NCI-H146 (cell line): ENCODE measurements around the gene C19orf12.
A peak's percentile ranks its signal among the peaks of the same experiment; 100 is the strongest.
"Not testable (repeated sequence)": the region's sequence is repeated elsewhere in the genome, so short reads cannot be mapped to it uniquely, and the experiment has no call there.

Experiments
- DNase-seq: peaks from one replicate; lab custom pipeline; 2025; lab: John Stamatoyannopoulos, UW

Gene C19orf12

DNA sequence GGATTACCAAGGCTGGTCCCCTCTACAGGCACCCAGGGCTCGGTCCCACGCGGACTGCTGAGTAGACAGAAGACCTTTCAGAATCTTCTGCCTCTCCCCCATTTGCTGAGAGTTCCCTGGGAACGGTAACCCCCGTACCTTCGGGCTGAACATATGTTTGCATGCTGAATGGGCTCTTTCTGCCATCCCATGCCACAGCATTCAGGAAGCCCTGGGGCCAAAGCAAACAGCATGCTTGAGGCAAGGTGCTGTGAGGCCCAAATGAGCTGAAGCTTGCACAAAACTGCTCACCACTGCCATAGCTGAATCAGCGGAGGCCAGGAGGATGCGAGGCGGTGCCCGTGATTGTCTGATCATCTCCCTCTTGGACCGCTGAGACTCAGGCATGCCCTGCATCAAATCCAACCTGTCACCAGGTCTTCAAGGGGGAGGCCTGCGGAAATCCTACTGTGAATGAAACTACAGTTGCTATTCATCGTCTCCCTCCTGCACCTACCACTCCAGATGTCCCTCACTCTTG lies 16.3 kb upstream of the C19orf12 start:
- DNase-seq: no peak

DNA sequence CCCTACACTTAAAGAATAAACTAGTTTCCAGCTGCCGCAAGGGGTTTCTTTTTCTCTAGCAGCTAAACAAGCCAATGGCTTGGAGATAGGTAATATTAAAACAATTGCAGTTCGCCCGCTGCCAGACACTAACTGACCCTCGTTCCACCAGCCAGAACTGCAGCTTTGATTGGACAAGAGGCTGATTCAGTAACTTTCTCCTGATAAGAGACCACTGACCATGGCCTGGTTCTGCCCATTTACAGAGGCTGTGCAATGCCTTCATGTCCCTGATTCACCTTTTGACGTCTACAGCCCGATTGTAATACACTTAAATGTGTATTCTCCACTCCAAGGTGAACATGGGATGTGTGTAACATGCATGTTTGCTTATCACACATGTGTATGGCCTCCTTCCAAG lies 12.8 kb upstream of the C19orf12 start:
- no peak for DNase-seq

DNA sequence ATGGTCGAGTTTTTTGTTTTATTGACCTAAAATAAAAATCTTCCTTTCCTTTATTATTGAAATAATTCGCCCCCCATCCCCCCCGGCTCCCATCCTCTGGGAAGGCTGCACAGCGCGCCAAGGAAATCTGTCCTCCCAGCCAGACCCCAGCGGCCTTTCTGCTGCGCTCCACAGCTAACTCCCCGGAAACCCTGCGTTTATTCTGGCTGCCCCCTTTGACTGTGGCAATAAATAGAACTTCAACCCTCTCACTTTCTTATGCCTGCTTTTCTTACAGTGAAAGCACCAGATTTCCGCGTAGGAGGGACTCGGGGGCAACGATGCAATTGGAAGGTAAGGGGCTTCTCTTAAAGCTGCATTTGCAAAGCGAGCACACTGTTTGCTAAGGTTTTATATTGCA lies 9.7 kb upstream of the C19orf12 start:
- peak; percentile 53 for DNase-seq

DNA sequence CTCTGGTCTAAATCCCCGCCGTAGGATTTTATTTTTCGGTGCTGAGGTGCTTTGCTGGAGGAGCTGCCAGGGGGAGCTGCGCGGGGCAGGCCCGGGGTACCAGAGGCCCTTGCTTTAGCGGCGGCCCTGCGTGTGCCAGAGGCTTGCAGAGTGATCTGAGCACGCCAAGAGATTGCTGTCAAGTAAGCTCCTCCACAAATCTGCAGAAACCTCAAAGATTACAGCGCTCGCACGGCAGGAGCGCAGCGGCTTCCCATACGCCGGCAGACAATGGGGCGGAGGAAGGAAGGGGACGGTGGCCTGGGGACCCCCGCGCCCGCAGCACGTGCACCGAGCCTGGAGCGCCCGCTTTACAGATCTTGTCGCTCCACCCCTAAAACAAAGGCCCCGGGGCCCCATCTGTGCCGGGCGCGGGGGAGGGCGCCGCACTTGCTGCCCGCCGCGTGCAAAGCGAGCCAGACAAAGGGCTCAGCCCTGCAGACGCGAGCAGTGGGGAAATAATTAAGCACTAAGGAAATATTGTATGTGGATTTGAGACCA lies 9.1 kb upstream of the C19orf12 start:
- peak; percentile 72 for DNase-seq

DNA sequence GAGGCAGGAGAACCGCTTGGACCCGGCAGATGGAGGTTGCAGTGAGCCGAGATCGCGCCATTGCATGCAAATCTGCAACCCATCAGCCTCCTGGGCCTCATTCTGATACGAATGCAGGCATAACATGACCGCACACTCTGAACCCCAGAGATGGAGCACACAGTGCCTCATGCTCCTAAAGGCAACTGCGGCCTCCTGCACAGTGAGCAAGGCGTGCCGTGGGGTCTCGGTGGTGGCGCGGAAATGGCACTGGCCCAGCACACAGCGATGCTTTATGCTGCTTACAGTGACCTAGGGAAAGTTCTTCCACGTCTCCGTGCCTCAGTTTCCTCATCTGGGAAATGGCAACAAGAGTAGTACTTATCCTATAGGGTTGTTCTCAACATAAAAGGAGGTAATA lies 2.0 kb upstream of the C19orf12 start:
- no peak for DNase-seq

DNA sequence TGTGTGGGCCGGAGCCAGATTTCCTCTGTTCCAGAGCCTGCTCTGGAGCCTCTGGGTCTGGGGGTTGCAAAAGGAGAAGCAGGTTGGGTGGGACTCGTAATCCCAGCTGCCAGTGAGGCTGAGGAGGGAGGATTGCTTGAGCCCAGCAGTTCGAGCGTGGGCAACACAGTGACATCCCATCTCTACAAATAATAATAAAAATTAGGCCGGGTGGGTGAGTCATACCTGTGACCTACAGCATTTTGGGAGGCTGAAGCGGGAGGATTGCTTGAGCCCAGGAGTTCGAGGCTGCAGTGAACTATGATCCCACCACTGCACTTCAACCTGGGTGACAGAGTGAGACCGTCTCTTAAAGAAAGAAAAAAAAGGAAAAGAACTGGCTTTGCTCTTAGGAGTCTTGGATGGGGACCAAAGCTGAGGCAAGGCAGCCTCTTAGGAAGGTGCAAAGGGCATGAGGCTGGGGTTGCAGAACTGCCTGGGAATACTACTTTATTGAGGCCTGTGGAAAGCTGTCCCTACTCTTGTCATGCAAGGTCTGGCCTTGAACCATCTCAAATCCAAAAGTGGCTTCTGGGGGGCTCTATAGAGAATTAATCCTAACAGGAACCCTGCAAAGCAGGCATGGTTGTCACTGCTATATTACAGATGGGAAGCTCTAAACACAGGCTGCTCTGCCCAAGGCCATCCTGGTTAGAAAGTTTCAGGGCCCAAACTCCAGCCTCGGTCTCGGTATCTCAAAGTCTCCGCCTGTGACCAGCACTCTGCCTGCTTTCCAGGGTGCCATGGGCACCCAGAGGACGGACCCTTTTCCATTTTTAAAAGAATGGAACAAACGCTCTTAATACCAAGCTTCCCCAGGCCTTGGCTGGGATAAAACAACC lies 880 bp upstream of the C19orf12 start:
- DNase-seq: no peak

DNA sequence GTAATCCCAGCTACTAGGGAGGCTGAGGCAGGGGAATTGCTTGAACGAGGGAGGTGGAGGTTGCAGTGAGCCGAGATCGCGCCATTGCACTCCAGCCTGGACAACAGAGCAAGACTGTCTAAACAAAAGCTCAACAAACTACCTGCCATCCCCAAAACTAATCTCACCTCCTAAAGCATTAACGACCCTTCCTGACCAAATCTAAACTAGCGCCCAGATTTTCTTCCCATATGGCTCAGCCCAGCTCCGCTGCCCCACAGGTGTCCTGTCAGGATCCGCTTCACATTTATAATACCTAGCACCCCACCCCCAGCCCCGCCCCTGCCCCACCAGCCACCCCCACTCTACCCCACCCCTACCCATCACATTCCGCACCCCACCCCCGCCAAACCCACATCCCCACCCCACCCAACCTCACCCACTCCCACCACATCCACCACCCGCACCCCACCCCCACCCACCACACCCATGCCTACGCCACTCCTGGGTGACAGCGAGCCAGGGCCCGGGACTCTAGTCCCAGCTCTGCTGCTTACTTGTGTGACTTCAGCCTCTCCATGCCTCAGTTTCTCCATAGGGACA lies 599 bp downstream of the C19orf12 start:
- DNase-seq: peak; percentile 12

DNA sequence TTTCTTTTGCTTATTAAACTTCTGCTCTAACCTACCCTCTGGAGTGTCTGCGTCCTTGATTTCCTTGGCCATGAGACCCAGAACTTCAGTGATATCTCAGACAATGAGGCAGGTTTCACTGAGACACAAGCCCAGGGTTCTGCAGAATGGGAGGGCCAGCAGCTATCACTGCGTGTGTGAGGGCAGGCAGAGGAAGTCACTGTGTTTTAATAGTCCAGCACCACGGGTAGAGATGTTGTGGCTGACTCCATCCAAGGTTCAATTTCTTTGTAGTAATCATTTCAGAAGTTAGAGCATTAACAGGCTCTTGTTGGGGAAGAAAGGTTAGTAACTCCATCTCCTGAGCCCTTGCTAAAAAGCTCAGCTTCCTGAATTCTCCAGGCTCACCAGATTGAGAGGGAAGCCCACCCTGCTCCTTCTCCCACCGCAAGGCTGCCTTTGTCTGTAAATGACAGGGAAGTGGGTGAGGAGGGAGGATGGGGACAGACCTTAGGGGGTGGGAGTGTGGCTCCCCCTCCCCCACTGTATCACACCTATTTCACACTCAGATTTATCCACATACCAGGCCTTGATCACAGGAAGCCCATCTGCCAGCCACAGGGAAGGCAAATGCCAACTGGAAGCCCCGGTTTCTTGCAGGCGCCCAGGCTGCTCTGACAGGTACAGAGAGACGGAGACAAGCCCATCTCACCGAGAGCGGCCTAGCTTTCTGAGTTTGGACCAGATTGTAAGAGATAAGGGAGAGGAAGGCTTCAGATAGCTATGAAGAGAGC lies 2.1 kb downstream of the C19orf12 start:
- no peak for DNase-seq

DNA sequence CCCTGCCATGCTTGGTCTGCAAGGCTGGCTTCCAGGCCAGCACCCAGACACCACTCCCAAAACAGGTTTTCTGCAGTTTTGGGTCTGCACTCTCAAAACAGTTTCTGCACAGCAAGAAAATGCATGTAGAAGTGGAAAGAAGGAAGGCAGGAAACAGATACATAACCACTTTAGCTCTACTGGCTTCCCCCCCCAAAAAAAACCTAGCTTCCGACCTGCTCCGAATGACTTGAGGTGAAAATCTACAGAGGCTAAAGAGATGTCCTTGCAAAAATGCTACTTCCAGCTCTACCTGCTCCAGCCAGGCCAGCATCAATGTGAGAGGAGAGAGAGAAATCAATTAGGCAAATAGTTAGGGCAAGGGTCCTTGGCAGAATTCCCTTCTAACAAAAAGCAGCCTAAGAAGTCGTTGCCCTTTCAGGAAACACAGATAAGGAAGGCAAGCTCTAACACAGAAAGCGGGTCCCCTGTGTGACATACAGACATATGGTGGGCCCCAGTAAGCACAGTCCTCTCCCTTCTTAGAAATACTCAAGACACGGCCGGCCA lies 3.4 kb downstream of the C19orf12 start:
- no peak for DNase-seq

DNA sequence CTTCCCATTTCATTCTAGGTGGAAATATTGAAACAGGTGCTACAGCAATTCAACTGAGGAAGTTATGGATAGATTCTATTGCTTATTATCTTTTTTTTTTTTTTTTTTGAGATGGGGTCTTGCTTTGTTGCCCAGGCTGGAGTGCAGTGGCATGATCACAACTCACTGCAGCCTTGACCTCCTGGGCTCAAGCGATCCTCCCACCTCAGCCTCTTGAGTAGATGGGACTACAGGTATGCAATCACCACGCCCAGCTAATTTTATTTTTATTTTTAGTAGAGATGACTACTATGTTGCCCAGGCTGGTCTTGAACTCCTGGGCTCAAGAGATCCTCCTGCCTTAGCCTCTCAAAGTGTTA lies 5.6 kb downstream of the C19orf12 start:
- DNase-seq: not testable (repeated sequence)

DNA sequence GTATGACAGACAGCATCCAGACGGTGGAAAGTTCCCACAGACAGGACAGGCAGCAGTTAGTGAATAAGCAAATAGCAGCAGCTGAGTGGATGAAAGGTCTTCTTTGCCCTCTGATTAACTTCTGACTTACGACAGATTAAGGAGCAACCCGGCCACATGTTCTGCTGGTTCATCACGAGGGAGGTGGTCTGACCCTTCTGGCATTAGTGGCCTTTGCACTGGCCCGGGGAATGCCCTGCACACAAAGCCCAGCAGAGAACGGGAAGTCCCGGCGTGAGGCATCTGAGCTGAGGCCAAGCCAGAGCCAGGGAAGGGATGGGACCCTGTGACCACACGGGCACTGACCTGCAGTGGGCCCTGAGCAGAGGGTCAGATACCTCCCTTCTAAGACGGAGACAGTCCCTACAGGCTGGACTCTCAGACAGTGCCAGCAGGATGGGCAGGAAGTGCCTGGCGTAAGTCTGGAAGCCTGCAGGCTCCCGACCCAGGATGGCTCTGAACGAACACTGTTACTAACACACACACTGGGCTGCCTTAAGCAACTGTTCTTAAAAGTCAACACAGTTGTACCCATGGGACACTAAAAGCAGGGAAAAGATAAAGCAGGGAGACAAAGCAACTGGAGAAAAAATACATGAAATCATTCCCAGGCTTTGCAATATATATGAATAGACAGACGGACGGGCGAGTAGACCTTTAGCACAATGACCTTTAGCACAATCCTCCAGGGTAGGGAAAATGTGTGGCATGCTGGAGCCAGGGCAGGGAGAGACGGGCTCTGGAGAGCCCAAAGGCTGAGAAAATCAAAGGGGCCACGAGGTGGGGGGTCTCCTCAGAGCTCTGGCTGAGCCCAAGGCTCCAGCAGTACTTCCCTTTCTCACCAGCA lies 6.3 kb downstream of the C19orf12 start:
- no peak for DNase-seq

DNA sequence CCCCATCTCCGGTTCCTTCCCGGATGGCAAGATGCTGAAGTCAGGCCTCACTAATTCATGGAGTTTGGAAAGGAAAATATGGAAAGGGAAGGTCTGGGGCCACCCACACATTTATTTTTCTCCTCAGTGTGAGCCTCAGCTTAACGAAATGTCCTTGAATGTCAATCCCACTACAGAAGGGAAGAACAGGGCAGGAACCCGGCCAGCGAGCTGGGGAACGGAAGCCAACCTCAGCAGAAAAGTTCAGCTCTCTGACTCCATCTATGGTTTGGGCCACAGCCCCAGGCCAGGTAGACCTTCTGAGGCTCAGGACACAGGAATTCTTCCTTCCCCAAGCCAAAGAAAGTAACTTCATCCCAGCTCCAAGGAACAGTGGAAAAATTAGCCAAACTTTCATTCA lies 8.4 kb downstream of the C19orf12 start:
- DNase-seq: no peak

DNA sequence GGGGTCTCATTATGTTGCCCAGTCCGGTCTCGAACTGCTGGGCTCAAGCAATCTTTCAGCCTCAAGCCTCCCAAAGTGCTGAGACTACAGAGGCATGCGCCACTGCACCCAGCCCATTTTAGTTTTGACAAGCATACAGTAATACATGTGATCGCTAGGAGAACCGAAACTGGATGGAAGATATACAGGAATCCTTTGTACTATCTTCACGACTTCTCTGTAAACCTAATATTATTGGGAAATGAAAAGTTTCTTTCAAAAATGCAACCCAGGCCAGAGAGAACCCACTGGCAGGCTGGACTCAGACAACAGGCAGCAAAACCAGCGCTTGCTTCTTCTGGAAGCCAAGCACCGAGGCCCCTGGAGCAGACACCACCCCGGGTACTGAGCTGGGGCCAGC lies 9.4 kb downstream of the C19orf12 start:
- DNase-seq: no peak

DNA sequence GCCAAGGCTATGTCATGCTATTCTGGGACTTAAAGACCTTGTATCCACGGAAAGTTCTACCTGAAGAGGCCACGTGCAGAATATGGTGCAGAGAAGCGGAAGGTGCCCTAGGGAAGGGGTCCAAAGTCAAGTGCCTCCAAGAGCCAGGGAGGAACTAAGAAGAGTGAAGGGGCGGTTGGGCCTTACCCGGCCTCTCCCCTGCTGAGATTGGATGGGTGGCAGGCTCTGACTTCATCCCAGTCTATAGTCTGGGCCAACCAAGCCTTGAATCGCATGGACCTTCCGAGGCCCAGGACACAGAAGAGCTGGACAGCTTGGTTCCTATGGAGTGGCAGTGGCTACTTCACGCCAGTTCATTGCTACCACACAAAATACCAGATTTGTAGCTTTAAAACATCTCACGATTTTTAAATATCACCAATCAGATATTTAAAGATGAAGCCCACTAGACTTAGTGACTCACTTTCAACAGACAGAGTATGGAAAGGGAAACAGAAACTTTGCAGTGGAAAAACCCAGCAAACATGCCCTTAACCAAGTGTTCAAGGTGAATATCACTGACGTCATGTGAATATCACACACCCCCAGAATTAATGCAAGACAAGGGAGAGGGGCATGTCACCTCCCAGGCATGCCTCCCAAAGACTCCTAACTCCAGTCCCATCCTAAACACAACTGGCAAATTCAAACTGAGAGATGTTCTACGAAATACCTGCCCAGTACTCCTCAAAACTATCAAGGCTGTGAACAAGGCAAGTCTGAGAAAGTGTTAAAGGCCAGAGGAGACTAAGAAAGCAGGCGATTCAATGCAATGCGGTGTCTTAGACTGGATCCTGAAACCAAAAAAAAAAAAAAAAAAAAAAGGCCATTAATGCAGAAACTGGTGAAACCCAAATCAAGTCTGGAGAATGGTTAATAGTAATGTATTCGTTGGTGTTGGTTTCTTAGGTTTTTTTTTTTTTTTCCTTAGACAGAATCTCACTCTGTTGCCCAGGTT lies 10.2 kb downstream of the C19orf12 start:
- DNase-seq: no peak

DNA sequence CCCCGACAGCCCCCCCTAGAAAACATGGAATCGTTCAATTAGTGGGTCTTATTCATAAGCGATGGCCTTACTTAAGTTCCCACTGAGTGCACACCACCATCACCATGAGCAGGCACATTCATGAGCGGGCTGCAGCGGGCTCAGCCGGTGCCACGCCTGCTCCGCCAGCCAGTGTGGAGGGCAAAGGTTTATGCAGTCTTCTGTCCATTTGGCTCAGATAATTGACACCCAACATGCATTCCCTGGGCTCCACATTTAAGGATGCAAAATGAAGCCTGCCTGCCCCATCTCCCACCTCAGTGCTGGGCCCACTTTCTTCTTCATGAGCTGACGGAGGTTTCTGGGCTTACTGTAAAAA lies 12.1 kb downstream of the C19orf12 start:
- DNase-seq: no peak

DNA sequence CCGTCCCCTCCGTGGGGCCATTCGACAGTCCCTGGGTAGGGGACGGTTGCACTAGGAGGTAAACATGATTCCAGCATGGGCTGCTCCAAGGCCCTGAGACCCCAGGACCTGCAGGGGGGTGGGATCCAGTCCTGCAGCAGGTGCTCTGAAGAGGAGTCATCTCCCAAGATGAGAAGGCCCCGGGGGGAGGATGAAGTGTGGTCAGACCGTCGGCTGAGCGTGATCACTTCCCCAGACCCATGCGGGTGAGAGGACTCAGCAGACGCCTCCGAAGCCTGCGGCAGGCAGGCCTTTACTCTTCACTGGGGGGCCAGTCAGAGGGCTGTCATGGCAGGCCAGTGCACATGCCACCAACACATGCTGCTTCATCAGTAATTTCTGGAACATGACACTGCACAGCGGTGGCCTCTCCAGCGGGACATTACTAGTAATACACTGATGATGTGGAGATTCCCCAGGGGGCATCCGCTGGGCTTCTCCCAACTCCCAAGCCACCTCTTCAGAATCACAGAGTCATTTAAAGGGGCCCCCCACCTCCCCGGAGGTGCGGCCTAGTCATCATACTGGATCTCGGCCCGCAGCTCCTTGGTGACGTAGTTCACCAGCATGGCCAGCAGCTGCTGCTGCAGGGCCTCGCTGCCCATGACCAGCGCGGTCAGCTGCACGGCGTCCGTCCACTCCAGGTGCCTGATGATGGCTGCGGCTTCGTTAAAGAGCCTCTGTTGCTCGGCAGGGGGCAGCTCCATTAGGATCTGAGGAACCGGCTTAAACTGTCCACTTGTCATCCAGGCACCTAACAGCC lies 12.7 kb downstream of the C19orf12 start:
- DNase-seq: peak; percentile 14

DNA sequence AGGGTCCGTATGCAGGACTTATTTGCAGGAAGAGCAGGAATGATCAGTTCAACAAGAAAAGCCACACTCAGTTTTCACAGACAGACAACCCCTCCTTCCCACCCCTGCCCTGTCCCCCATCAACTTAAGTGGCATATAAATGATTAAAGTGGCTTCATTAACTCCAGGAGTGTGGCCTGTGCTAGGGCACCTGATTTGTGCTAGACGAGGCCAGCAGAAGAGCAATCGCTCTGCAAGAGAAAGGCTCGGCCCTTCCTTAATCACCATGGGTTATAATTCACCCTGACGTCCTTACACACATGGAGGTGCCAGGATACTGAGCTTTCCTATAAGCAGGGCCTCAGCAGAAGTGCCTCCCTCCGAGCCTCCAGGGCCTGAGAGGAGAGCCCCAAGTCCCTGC lies 14.6 kb downstream of the C19orf12 start:
- DNase-seq: no peak

DNA sequence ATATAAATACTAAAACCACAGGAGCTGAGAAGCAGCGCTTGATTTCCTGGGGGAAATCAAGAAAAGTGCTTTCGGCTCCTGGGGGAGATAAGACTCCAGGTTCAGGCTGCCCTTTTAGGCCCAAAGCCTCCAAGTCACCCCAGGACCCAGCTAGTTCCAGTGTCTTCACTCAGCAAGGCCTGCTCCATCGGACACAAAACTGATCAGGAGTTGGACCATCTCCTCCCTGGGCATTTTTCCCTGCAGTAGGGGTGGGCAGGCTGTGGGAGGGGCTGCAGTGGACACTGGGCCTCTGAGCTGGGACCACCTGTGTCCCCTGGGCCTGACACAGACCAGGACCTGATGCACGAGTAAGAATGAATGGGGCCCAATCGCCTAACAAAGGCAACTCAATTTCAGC lies 15.2 kb downstream of the C19orf12 start:
- DNase-seq: no peak
